ENCODE results near the gene POLDIP2.

GRCh38 chr17:28331891-28332420 lies 25.4 kb downstream of the POLDIP2 start:
- TF ChIP-seq YY1 (IDR thresholded peaks at IDR 0.05; ENCODE audit: insufficient read depth, insufficient read length), result no peak
- no peak for TF ChIP-seq SUZ12 (IDR thresholded peaks at IDR 0.05; ENCODE audit: extremely low read depth, insufficient read depth, insufficient read length)

Measured in NT2/D1 (cell line).